HEK293 (cell line): ENCODE results near the gene GDA.

Source experiments
- ELK4 ChIP-seq: IDR thresholded peaks from 2 replicates; pipeline ENCODE4 v1.6.1; 2011; ENCODE audit warnings: mild to moderate bottlenecking, low read depth, low read length, borderline replicate concordance
- MZF1 ChIP-seq: fragments of 450-650 bp; formaldehyde crosslinking; IDR thresholded peaks from 2 replicates; pipeline ENCODE4 v1.5.1; 2017; ENCODE audit warnings: missing biosample characterization, missing genetic modification characterization, borderline replicate concordance
- TRIM28 ChIP-seq: IDR thresholded peaks from 2 replicates; pipeline ENCODE4 v1.6.1; 2011; ENCODE audit warnings: low read length, control low read depth, borderline replicate concordance
- ZBTB11 ChIP-seq: fragments of 450-650 bp; formaldehyde crosslinking; conservative IDR thresholded peaks from 2 replicates; pipeline ENCODE4 v1.5.1; 2016; ENCODE audit warnings: low read depth, missing biosample characterization, missing genetic modification characterization
- ZEB2 ChIP-seq: fragments of 450-650 bp; formaldehyde crosslinking; IDR thresholded peaks from 2 replicates; pipeline ENCODE4 v1.5.1; 2016; ENCODE audit warnings: missing biosample characterization, missing genetic modification characterization
- ZNF324 ChIP-seq: fragments of 450-650 bp; formaldehyde crosslinking; IDR thresholded peaks from 2 replicates; pipeline ENCODE4 v1.5.1; 2016; ENCODE audit warnings: missing biosample characterization, missing genetic modification characterization
- ZNF433 ChIP-seq: fragments of 450-650 bp; formaldehyde crosslinking; IDR thresholded peaks from 2 replicates; pipeline ENCODE4 v1.5.1; 2016; ENCODE audit warnings: missing biosample characterization, missing genetic modification characterization, low read depth
- ZNF623 ChIP-seq: fragments of 450-650 bp; formaldehyde crosslinking; IDR thresholded peaks from 2 replicates; pipeline ENCODE4 v1.5.1; 2016; ENCODE audit warnings: missing biosample characterization, missing genetic modification characterization
- ZNF777 ChIP-seq: fragments of 450-650 bp; formaldehyde crosslinking; IDR thresholded peaks from 2 replicates; pipeline ENCODE4 v1.5.1; 2017; ENCODE audit warnings: missing biosample characterization, missing genetic modification characterization, borderline replicate concordance
- ZNF830 ChIP-seq: fragments of 450-650 bp; IDR thresholded peaks from 2 replicates; pipeline ENCODE4 v1.5.0; 2018; ENCODE audit warnings: missing biosample characterization, missing genetic modification characterization, low read depth, mild to moderate bottlenecking, moderate library complexity
- ZNF843 ChIP-seq: fragments of 450-650 bp; formaldehyde crosslinking; IDR thresholded peaks from 2 replicates; pipeline ENCODE4 v1.5.1; 2016; ENCODE audit warnings: missing biosample characterization, missing genetic modification characterization
- TF ChIP-seq, protein P1 (sequence below): fragments of 450-650 bp; formaldehyde crosslinking; optimal IDR thresholded peaks from 2 replicates; pipeline ENCODE3; 2016; ENCODE audit warnings: missing biosample characterization, mild to moderate bottlenecking, missing genetic modification characterization
- TF ChIP-seq, protein P2 (sequence below): fragments of 450-650 bp; formaldehyde crosslinking; IDR thresholded peaks from 2 replicates; pipeline ENCODE4 v1.5.1; 2016; ENCODE audit warnings: missing biosample characterization, missing genetic modification characterization

DNA sequence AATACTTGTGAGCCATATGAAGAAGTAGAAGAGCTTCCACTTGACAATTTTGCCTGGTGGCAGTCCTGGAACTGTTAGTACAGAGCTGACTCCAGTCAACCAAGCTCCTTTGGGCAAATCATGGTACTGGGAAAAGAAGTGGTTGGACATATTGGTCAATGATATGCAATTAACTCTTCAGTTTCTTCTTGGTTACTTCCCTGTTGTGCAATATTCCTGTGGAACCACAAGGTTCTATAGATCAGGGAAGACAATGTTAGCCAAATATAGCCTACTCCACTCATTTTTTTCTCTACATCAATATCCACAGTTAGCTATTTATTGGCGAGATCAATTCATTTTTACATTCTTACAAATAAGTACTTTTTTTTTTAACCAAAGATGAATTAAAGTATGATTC lies 14.4 kb upstream of the GDA start:
- TF ChIP-seq TRIM28: no peak
- TF ChIP-seq, protein P1, sequence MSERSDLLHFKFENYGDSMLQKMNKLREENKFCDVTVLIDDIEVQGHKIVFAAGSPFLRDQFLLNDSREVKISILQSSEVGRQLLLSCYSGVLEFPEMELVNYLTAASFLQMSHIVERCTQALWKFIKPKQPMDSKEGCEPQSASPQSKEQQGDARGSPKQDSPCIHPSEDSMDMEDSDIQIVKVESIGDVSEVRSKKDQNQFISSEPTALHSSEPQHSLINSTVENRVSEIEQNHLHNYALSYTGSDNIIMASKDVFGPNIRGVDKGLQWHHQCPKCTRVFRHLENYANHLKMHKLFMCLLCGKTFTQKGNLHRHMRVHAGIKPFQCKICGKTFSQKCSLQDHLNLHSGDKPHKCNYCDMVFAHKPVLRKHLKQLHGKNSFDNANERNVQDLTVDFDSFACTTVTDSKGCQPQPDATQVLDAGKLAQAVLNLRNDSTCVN (tag by site-specific recombination): no peak
- TF ChIP-seq ZNF777 (tag by site-specific recombination): no peak
- TF ChIP-seq ZEB2 (tag by site-specific recombination): no peak
- TF ChIP-seq ZNF324 (tag by site-specific recombination): no peak
- no peak for TF ChIP-seq MZF1 (tag by site-specific recombination)
- TF ChIP-seq ZBTB11: no peak
- no peak for TF ChIP-seq ZNF433 (tag by site-specific recombination)
- no peak for TF ChIP-seq ZNF830 (tag by site-specific recombination)
- TF ChIP-seq, protein P2, sequence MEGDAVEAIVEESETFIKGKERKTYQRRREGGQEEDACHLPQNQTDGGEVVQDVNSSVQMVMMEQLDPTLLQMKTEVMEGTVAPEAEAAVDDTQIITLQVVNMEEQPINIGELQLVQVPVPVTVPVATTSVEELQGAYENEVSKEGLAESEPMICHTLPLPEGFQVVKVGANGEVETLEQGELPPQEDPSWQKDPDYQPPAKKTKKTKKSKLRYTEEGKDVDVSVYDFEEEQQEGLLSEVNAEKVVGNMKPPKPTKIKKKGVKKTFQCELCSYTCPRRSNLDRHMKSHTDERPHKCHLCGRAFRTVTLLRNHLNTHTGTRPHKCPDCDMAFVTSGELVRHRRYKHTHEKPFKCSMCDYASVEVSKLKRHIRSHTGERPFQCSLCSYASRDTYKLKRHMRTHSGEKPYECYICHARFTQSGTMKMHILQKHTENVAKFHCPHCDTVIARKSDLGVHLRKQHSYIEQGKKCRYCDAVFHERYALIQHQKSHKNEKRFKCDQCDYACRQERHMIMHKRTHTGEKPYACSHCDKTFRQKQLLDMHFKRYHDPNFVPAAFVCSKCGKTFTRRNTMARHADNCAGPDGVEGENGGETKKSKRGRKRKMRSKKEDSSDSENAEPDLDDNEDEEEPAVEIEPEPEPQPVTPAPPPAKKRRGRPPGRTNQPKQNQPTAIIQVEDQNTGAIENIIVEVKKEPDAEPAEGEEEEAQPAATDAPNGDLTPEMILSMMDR: no peak
- TF ChIP-seq ZNF843 (tag by site-specific recombination): no peak
- no peak for TF ChIP-seq ZNF623 (tag by site-specific recombination)
- TF ChIP-seq ELK4: no peak
